Measurements from ENCODE around the gene MSX2.

Gene MSX2

GRCh38 chr5:174718880-174719610 is 5.3 kb upstream of the MSX2 start:
- DNase-seq: no peak

DNA sequence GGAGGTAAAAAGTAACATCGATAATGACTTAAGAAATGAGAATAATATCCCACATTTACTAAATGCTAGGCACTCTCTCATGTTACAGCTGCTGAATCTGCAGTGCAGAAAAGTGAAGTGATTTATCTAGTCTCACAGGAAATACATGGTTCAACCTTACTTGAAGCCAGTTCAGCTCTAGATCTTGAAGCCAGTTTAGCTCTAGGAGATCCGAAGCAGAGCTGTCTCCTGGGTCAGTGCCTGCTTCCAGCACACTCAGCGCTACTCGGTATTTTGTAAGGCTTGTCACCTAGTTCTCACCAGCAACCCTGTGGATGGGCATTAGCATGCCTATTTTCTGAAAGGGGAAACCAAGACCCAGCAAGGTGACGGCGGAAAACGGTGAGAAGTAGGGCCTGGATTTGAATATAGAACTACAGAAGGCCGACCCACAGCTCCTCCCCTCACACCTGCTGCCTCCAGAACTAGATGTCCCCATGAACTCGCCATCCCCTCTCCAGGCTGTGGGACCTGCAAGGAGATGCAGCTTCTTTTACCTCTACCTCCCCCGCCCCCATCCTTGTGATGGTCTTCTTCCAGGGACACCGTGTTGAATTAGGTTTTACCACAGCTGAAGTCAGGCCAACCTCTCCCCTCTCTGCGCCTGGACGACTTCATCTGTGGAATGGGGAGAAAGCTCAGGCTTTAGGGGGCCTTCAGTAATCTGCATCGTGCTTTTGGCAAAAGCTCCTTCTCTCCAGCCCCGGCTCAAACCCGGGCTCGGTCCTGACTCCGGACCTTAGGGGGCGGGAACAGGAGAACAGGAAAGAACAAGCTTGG is 4.4 kb upstream of the MSX2 start:
- no peak for DNase-seq

- no peak for DNase-seq
These were observed 3.5 kb upstream of the MSX2 start for GRCh38 chr5:174720612-174721529.

- DNase-seq: no peak
These were observed 2.6 kb upstream of the MSX2 start for GRCh38 chr5:174721530-174722432.

DNA sequence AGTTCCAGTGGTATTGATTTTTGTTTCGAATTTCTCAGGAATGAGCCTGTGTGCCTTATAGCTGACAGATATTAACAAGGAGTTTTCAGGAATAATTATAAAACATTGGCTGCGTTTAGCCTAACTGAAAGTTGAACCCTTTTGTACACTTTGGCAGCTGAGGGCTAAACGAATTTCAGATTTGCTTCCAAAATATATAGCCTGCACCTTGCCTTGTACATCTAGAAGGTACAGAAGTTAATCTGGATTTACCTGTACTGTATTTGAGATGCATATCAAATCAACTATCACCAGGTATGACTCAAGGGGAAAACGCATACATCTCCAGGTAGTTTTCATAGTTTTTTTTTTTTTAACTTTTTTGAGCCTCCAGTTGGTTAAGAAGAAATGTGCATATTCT is 1.9 kb upstream of the MSX2 start:
- no peak for DNase-seq

DNA sequence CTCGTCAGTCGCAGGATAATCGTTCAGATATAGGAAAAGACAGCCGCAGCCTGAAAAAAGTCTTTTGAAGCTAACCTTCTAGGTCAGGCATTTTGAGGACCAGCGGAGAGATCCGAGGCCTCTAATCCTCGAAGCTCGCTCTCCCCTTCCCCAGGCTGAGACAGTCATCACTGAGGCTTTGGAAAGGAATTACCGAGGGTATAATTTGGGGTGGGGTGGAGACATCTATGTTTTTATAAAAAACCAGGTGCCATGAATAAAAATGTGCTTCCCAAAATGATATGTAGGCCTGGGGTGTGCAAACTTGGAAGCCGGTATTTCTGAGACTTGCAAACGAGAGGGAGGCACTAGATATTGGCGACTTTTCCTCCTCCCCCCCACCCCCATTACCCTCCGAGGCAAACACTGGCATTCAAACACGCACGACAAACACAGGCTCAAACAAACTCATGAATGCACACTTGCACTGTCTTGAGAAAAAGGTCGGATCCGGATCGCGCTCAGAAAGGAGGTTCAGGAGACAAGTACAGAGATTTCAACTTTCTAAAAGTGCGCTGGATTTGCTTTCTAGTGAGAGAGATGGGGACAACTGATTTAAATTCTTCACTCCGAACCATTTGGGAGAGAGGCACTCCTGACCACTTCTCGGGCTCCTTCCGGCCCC is 935 bp upstream of the MSX2 start:
- DNase-seq: no peak

DNA sequence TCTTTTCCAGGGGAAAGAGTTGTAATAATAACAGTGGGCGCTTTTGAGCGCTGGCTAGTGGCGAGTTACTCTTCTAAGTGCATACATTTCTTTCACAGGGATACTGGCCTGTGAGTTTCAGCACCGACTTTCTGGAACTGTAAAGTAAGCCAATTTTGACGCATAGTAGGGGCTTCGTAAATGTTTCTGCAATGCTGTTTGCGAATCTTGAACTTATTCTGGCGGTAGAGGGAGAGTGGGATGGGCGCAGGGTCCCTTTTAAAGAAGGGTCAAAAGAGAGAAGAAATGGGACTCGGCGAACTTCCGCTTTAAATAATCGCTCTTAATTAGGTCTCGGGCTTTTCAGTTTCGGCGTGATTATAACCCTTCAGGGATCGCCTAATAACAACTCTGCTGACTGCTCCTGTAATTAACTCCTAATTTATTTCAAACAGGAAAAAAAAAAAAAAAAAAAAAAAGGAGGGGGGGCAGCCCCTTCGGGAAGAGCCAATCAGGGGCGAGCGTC is 351 bp upstream of the MSX2 start:
- no peak for DNase-seq

GRCh38 chr5:174725261-174725990 is 1.0 kb downstream of the MSX2 start:
- DNase-seq: no peak

DNA sequence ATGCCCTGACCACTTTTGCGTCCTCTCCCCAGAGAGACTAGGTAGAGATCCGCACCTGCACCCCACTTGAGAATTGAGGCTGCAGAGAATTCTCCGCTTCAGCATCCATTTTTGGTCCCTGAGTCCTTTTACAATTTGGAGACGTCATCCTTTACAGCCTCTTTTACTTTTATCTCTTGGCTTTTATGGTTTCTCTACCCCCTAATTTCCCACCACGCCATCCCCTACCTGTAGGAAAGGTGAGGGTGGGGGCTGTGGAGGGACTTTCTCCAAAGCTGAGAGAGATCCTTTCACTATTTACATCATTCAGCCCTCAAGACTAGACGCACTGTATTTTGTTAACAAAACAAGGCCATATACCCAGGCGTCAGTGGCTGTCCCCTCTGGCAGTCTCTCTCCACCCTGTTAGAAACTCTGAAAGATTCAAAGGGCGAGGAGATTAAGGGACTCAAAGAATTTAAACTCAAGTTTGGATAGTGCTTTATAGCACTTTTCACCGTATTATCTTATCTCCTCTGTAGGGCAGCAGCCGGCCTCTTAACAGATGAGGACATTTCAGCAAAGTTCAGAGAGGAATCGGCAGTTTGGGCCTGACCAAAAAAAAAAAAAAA is 1.7 kb downstream of the MSX2 start:
- no peak for DNase-seq

DNA sequence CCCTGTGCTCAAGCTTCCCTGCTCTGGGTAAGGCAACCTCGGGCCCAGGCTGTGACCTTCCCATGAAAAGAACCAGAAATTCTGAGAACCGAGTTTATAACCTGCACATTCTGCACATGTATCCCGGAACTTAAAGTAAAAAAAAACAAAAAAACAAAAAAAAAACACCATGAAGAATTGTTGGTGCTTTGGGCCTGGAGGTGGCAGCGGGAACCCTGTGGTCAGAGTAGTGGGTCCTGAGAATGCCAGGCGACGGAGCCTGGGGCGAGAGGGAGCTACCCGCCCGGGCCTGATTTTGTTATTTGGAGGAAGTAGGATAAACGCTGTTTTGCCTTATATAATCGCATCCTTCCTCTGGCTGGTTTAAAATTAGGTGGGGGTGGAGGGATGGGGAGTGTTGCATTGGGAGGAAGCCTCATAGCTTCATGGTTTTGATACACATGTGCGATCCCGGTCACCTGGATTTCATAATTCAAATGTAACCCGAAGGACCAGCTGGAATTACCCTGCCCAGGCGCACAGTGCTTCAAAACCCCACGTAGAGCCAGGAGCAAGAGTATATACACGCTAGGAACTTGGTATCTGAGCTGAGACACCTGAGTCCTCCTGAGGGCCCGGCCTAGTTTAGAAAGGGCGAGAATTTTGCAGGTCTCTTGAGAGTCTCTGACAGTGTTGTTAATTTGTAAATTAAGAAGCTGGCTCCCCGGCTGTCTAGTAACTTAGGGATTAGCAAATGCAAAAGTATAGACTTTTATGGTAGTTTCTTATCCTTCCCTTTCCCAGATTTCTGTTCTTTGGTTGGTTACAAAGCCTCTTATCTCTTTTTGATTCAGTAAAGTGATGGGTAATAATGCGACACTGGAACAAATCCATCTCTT is 2.8 kb downstream of the MSX2 start:
- DNase-seq: no peak

- DNase-seq: no peak
These were observed 3.7 kb downstream of the MSX2 start for GRCh38 chr5:174727794-174728680.

DNA sequence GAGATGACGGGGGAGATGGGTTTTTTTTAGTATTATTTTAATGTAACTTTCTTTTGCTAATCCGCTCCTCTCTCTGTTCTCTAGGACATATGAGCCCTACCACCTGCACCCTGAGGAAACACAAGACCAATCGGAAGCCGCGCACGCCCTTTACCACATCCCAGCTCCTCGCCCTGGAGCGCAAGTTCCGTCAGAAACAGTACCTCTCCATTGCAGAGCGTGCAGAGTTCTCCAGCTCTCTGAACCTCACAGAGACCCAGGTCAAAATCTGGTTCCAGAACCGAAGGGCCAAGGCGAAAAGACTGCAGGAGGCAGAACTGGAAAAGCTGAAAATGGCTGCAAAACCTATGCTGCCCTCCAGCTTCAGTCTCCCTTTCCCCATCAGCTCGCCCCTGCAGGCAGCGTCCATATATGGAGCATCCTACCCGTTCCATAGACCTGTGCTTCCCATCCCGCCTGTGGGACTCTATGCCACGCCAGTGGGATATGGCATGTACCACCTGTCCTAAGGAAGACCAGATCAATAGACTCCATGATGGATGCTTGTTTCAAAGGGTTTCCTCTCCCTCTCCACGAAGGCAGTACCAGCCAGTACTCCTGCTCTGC is 4.8 kb downstream of the MSX2 start:
- no peak for DNase-seq

- DNase-seq: no peak
These were observed 7.0 kb downstream of the MSX2 start for GRCh38 chr5:174731214-174732035.

DNA sequence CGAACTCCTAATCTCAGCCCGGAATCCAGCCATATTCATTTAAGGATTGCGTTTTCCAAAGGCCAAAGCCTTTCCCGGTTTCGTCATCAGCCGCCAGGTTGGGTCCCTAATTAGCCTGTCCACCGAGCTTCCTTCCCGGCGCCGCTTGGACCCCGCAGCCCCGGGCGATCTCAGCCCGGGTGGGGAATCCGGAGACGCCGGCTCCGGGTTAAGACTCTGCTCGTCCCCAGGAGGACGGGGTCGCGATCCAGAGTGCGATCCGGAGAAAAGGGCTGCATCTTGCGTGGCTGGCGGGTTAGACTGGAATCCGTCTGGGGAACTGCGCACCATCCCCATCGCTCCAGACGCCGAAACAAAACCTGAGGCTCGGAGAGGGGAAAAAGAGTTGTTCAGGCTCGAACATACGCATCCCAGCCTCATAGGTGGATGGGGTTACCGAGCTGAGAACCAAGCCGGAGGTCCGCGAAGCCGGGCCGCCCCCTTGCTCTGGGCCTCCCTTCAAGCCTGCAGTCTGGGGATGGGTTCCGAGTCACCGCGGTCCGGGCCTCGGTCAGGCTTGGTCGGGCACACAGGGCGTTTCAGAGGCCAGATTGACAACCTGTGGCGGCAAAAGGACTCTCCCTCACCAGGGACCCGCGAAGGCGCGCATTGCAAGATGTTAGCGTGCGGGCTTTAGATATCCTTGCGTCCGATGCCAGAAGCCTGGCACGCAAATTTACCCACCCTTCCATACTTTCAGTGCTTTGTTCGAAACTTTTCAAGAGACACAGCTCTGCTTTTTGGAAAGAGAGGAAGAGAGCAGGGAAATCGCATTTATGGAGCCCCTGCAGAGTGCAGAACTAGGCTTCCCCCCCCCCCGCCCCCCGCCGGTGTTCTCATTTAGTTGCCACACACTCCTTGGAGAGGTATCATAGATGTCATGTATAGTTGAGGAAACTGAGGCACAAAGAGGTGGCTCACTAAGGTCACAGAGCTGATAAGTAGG is 7.9 kb downstream of the MSX2 start:
- no peak for DNase-seq

DNA sequence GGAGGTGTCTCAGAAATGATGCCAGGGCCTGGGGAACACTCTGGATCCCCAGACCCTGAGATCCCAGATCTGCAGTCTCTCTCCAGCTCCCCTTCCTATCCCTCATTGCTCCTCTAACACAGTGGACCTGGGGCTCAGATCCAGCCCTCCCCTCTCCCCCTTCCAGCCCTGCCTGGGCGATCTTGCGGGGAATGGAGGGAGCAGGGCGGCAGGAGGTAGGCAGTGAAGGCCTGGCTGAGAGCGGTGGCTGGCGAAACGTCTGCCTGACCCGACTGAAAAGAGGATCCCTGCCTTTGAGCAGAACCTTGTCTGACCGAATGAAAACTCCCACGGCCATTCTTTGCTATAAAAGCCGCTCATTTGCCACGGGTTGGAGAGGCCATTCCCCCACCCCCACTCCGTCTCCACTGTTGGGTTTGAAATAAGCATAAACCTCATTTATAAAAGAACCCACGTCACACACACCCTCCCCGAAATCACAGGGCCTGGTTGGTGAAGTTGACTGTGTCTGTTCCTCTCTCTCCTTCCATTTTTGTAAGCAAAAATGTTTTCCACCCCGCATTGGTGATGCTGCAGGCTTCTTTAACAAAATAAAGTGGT is 8.8 kb downstream of the MSX2 start:
- no peak for DNase-seq
